ENCODE data around the gene MKRN2. TPM values are rescaled to one million over a fixed set of nuclear protein-coding genes. Genes with fewer than 3 reads are reported as not detected.

MKRN2 gene
- total and polyA plus RNA-seq, 2 of the 13 experiments (the other 11 are each of a cell fraction or from before 2014, with no cell fraction given) = 25.5 to 34.3 TPM

GRCh38 chr3:12556690-12557472 is at the start of gene MKRN2 (continued):
- TF ChIP-seq CHCHD3 (CRISPR knock-in tag; IDR thresholded peaks at IDR 0.05) = 0 out of 2 replicates have a peak, but pooled peaks have one; percentile 35
- TF ChIP-seq TCF12 (IDR thresholded peaks at IDR 0.05) = no peak
- 0 out of 2 replicates have a peak, but pooled peaks have one; percentile 45 for TF ChIP-seq TCF12 (CRISPR knock-in tag; IDR thresholded peaks at IDR 0.05)
- no peak for TF ChIP-seq ZSCAN22 (CRISPR knock-in tag; IDR thresholded peaks at IDR 0.05)
- TF ChIP-seq, protein P1, sequence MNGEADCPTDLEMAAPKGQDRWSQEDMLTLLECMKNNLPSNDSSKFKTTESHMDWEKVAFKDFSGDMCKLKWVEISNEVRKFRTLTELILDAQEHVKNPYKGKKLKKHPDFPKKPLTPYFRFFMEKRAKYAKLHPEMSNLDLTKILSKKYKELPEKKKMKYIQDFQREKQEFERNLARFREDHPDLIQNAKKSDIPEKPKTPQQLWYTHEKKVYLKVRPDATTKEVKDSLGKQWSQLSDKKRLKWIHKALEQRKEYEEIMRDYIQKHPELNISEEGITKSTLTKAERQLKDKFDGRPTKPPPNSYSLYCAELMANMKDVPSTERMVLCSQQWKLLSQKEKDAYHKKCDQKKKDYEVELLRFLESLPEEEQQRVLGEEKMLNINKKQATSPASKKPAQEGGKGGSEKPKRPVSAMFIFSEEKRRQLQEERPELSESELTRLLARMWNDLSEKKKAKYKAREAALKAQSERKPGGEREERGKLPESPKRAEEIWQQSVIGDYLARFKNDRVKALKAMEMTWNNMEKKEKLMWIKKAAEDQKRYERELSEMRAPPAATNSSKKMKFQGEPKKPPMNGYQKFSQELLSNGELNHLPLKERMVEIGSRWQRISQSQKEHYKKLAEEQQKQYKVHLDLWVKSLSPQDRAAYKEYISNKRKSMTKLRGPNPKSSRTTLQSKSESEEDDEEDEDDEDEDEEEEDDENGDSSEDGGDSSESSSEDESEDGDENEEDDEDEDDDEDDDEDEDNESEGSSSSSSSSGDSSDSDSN (CRISPR knock-in tag; IDR thresholded peaks at IDR 0.05) = peak; percentile 97
- TF ChIP-seq, protein P2, sequence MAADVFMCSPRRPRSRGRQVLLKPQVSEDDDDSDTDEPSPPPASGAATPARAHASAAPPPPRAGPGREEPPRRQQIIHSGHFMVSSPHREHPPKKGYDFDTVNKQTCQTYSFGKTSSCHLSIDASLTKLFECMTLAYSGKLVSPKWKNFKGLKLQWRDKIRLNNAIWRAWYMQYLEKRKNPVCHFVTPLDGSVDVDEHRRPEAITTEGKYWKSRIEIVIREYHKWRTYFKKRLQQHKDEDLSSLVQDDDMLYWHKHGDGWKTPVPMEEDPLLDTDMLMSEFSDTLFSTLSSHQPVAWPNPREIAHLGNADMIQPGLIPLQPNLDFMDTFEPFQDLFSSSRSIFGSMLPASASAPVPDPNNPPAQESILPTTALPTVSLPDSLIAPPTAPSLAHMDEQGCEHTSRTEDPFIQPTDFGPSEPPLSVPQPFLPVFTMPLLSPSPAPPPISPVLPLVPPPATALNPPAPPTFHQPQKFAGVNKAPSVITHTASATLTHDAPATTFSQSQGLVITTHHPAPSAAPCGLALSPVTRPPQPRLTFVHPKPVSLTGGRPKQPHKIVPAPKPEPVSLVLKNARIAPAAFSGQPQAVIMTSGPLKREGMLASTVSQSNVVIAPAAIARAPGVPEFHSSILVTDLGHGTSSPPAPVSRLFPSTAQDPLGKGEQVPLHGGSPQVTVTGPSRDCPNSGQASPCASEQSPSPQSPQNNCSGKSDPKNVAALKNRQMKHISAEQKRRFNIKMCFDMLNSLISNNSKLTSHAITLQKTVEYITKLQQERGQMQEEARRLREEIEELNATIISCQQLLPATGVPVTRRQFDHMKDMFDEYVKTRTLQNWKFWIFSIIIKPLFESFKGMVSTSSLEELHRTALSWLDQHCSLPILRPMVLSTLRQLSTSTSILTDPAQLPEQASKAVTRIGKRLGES (CRISPR knock-in tag; IDR thresholded peaks at IDR 0.05; ENCODE audit: borderline replicate concordance) = 0 out of 2 replicates have a peak, but pooled peaks have one; percentile 20
- peak; percentile 79; the same call in 1 of the 2 replicates for TF ChIP-seq ZNF333 (CRISPR knock-in tag; IDR thresholded peaks at IDR 0.05; ENCODE audit: borderline replicate concordance)
- 0 out of 2 replicates have a peak, but pooled peaks have one; percentile 46 for TF ChIP-seq ZNF235 (CRISPR knock-in tag; IDR thresholded peaks at IDR 0.05; ENCODE audit: borderline replicate concordance)
- TF ChIP-seq CTCF (CRISPR knock-in tag; IDR thresholded peaks at IDR 0.05) = 0 out of 2 replicates have a peak, but pooled peaks have one; percentile 7
- TF ChIP-seq ZNF232 (CRISPR knock-in tag; IDR thresholded peaks at IDR 0.05; ENCODE audit: borderline replicate concordance) = peak; percentile 70; the same call in 1 of the 2 replicates
- TF ChIP-seq ZNF616 (CRISPR knock-in tag; IDR thresholded peaks at IDR 0.05; ENCODE audit: low read depth) = peak; percentile 93
- no peak for TF ChIP-seq THYN1 (CRISPR knock-in tag; IDR thresholded peaks at IDR 0.05; ENCODE audit: borderline replicate concordance, low read depth)
- peak; percentile 67 for TF ChIP-seq MED8 (CRISPR knock-in tag; IDR thresholded peaks at IDR 0.05; ENCODE audit: insufficient replicate concordance)
- TF ChIP-seq ZNF383 (CRISPR knock-in tag; IDR thresholded peaks at IDR 0.05; ENCODE audit: borderline replicate concordance) = no peak
- TF ChIP-seq GABPA (IDR thresholded peaks at IDR 0.05; ENCODE audit: low read depth, low read length) = peak; percentile 76
- TF ChIP-seq GABPA (CRISPR knock-in tag; IDR thresholded peaks at IDR 0.05; ENCODE audit: low read depth) = peak; percentile 83
- TF ChIP-seq NFKB2 (CRISPR knock-in tag; IDR thresholded peaks at IDR 0.05; ENCODE audit: borderline replicate concordance) = peak; percentile 81; the same call in 1 of the 2 replicates
- TF ChIP-seq ZSCAN25 (CRISPR knock-in tag; IDR thresholded peaks at IDR 0.05) = peak; percentile 73; the same call in 1 of the 2 replicates
- peak; percentile 84 for TF ChIP-seq PHF21A (CRISPR knock-in tag; IDR thresholded peaks at IDR 0.05)
- TF ChIP-seq RBFOX2 (IDR thresholded peaks at IDR 0.05; ENCODE audit: low read depth, low read length) = peak; percentile 96
- peak; percentile 81; the same call in 1 of the 2 replicates for TF ChIP-seq ZNF768 (CRISPR knock-in tag; IDR thresholded peaks at IDR 0.05)
- no peak for TF ChIP-seq ZNF30 (CRISPR knock-in tag; IDR thresholded peaks at IDR 0.05)
- TF ChIP-seq ZNF446 (CRISPR knock-in tag; IDR thresholded peaks at IDR 0.05) = peak; percentile 66; the same call in 1 of the 2 replicates
